H54 (cell line): ENCODE data around the gene NRBF2.

Experiments used
- DNase-seq: peaks from one replicate; pipeline ENCODE4 v3.0.0; 2011; ENCODE audit warnings: low spot score, mixed read lengths; ENCODE audit not compliant: insufficient read length
- FAIRE-seq: peaks from 3 replicates; lab custom pipeline; 2011; peaks lifted over from hg19 to GRCh38; lab: Jason Lieb, UNC
- POLR2A ChIP-seq: IDR thresholded peaks from 2 replicates; pipeline ENCODE4 v1.6.1; 2011; ENCODE audit warnings: low read depth, mild to moderate bottlenecking, low read length

The NRBF2 gene

DNA sequence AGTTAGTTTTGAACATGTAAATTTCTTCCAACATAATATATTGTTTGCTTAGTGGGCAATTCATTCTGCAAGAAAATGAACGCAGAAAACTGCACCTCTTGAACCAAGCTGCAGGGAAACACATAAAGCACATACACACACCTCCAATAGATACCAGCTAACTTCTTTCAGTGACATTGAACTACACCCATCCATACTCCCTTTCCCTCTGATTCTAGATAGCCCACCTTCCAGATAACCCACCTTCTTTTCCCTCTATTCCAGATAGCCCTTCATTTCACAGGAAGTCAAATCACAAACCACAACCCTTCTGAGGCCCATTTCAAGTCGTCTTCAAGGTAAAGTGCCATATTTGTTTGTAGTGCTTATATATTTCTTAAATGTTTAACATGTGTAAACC is 28.5 kb downstream of the NRBF2 start:
- FAIRE-seq, result no peak
- no peak for TF ChIP-seq POLR2A
- no peak for DNase-seq

DNA sequence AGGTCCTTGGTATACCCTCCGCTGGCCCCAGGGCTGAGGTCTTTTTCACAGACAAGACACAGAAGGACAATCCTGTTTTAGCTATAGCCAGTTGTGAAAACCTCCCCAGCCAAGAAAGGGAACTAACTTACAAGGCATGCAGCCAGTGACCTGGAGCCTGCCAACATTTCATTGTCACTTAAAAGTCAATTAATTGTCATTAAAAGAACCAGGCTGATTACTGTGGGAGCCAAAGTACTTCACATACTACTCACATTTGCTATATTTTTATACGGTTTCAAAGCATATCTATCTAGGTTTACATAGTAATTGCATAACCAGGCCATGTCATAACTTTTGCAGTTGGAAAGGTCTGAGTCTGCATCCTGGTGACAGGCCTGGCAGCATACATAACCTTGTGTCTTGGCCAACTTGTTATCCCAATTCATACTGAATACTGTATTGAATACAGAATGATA is 31.1 kb downstream of the NRBF2 start:
- FAIRE-seq, result no peak
- no peak for TF ChIP-seq POLR2A
- DNase-seq, result no peak

DNA sequence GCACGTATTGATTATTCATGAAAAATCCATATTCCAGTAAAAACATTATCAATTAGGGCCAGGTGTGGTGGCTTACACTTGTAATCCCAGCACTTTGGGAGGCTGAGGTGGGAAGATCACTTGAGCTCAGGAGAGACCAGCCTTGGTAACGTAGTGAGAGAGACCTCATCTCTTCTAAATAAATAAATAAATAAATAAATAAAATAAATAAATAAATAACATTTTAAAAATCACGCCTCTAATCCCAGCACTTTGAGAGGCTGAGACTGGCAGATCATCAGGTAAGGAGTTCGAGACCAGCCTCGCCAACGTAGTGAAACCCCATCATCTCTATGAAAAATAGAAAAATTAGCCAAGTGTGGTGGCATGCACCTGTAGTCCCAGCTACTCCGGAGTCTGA is 32.1 kb downstream of the NRBF2 start:
- TF ChIP-seq POLR2A, result no peak
- DNase-seq (no peak), FAIRE-seq (no peak)

DNA sequence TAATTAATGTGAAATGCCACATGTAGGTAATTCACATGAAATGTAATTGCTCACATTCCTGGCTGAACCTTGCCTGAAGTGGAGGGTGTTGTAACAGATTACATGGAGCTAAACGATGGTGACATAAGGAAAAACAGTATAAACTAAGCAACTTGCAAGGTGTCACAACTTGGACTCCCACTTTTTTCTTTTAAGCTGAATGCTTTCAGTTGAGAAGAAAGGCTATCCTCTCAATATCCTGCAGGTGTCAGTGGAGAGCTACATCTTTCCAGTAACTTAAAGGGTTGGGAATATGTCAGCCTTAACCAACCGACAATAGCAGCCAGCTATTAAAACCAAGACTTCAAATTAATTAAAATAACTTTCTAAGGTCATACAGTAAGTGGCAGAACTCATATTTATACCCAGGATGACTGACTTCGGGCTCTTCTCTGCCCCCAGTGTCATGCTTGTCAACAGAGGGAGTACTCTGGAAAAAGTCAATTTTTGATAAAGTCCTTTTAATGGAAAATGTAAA is 33.7 kb downstream of the NRBF2 start:
- no peak for TF ChIP-seq POLR2A
- DNase-seq (no peak), FAIRE-seq (peak; percentile 97)

DNA sequence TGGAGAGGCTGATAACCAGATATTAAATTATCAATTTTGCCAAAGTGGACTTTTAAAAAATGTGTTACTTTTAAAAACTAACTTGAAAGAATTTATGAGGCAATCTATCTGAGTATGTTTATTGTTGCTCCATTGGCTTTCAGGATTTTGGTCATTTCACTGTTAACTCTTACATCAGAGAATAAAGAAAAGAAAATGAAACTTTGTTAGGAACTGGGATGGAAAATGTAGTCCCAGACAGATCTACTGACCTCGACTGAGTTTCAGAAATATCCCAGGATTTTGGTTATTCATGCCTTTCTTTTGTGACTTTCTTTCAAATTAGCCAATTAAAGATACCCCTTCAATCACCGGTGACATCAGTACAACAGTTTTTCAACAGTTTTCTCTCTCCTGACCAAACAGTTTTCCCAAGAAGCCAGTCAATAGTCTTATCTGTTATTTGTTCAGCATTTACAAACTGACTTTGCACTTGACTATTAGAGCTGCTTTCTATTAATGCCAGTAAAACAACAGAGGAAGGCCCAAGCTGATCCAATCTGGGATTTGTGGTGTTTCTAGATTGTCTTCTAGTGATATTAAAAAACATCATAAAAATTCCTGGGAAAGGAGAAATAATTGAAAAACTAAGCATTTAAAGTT is 35.8 kb downstream of the NRBF2 start:
- FAIRE-seq (peak; percentile 33), DNase-seq (no peak)
- TF ChIP-seq POLR2A, result no peak

DNA sequence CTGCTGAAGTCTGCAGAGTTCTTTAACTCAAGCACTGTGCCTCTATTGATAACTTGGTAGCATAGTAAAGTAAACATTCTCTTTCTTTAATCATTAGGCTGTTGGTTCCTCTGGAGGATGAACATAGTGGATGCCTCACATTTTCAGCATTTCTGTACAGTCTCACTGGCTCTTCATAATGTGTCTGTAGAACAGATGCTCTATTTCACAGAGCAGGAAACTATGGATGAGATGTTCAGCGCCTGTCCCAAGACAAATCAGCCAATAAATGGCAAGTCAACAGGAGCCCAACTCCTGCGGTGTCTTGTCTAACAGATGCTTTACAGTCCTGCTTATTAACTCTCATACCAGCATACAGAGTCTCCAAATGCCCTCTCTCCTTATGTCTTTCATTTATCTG is 36.5 kb downstream of the NRBF2 start:
- no peak for TF ChIP-seq POLR2A
- peak; percentile 77 for FAIRE-seq
- no peak for DNase-seq

DNA sequence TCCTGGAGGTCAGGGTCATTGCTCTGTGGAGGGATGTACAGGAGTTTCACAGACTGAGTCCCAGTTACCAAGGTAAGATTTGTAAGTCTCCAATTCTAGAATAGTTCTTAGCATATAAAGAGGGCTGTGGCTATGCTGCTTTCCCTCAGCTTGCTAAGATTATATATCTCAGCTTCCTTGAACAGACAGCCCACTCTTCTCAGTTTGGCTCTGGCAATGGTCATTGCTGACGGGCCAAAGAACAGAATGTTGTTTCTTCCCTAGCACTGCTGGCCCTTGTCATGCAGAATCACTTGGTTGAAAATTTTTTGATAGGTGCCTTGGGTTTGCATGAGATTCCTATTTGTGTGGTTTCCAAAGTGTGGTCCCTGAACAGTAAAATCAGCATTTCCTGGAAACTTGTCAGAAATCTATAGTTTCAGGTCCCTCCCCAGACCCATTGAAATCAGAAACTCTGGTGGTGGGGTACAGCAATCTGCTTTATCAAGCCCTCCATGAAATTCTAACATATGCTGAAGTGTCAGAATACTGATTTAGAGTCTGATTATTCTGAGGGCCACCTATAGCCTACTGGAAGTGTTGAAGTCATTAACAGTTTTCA is 38.2 kb downstream of the NRBF2 start:
- FAIRE-seq (peak; percentile 70), DNase-seq (no peak)
- no peak for TF ChIP-seq POLR2A

DNA sequence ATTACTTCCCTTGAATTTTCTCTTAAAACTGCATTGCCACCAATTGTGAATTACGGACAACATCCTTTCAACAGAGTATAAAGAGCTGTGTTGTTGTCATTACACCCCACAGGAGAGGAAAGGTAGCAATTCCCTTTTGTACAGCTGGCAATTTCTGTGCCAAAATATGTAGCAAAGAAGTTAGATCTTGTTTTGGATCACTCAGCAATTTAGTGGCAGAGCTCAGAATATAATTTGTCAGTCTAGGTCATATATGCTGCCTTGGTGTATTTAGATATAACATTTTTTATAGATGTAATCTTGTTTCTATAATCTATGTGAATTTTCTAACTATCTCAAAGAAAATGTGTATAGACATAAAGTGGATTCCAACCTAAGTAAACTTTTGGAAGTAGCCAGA is 38.8 kb downstream of the NRBF2 start:
- FAIRE-seq (no peak), DNase-seq (no peak)
- no peak for TF ChIP-seq POLR2A

DNA sequence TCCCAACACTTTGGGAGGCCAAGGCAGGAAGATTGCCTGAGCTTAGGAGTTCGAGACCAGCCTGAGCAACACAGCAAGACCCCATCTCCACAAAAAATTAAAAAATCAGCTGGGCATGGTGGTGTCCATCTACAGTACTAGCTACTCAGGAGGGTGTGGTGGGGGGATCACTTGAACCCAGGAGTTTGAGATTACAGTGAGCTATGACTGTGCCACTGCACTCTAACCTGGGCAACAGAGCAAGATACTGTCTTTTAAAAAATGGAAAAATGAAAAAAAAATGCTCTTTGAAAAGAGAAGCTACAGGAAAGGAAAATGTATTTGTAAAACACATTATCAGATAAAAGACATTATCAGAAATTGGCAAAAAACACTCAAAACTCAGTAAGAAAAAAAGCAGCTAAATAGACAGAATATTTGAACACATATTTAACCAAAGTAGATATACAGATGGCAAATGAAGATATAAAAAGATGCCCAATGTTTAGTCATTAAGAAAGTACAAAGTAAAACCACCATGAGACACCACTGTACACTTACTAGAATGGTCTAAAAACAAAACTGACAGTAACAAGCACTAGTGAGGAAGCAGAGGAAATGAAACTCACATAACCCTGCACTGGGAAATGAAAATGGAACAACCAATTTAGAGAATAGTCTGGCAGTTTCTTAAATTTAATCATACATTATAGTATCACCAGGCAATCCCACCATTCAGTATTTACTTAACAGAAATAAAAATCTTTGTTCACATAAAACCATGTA is 40.5 kb downstream of the NRBF2 start:
- FAIRE-seq (peak; percentile 85), DNase-seq (no peak)
- no peak for TF ChIP-seq POLR2A

DNA sequence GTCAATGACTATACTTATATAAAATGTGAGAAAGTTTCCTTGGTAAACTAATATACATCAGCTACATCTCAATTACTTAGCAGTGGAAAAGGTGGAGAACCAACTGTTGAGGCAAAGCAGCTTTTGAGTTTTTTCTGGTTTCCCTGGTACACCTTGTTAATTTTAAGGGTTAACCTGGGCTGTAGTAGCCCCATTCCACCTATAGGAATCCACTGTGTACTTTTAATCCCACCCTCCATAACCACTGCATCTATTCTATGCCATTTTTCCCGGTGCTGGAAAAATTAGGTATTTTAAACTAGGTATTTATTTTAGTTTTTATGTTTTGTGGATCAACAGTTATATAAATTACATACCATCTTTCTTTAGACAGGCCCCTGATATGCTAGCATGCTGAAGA is 42.4 kb downstream of the NRBF2 start:
- no peak for TF ChIP-seq POLR2A
- DNase-seq (no peak), FAIRE-seq (no peak)

DNA sequence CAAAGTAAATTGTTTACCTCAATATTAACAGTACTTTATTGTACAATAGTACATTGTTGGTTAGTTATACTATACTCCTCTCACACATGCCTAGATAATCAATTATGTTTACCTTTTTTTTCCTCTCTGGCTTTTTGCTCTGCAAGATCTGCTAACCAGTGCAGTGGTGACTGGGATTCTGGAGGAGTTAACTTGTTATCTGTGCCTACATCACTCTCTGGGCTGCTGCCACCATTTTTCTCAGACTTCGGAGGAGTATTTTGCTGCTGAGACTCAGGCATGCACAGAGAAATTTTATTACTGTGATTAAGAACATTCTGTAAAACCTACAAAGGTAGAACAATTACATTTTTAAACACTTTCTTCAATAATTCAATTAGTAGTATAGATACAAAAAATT is 59.7 kb downstream of the NRBF2 start:
- no peak for TF ChIP-seq POLR2A
- DNase-seq (no peak), FAIRE-seq (peak; percentile 61)

DNA sequence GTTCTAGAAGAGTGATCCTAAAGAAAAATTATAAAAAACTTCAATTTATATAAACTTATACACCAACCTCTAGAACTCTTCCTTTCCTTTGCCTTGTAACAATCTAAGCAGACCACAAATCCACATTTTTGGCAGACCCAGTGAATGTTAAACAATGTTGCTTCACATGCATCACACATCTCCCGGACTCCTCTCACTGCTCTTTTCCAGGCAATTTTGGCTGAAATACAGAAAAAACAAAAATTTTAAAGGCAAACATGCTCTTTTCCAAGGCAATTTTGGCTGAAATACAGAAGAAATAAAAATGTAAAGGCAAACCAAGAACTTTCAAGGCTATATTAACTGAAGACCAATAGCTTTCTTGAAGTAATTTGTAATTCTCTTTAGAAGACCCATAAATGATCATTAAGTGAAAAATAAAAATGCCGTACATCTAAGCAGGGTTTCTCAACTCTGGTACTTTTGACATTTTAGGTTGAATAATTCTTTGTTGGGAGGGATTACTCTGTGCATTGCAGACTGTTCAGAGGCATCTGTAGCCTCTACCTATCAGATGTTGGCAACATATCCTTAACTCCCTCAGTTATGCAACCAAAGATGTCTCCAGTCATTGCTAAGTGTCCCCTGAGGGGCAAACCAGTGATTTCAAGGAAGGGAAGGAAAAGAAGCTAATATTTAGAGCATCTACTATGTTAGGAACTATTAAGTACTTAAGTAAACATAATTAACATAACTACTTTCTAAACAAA is 64.4 kb downstream of the NRBF2 start:
- TF ChIP-seq POLR2A, result no peak
- peak; percentile 58 for FAIRE-seq

DNA sequence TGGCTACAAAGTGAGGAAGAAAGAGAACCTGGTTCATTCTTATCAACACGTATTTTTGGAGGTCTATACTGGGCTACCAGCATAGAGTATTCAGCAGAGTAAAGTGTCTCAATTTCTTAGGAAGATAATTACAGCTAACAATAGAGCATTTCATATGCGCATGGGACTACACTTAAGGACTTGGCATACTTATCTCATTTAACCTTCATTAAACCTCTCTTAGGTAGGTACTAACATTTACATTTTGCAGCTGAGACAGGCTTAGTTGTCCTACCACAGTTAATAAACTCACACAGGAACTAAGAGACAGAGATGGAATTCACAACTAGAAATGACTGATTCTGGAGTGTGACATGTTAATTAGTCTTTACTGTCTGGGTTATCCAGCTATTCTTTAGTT is 66.6 kb downstream of the NRBF2 start:
- no peak for DNase-seq
- TF ChIP-seq POLR2A, result no peak
- peak; percentile 80 for FAIRE-seq

More for the DNA sequence above, 64.4 kb downstream of the NRBF2 start:
- no peak for DNase-seq
